H9 (cell line): ENCODE results near the gene TTC9. TPM values are rescaled to one million over a fixed set of nuclear protein-coding genes. Genes with fewer than 3 reads are reported as not detected.

ENCODE experiments used
- DNase-seq: peaks from one replicate; pipeline ENCODE4 v3.0.0-alpha.2; 2017
- H2AFZ ChIP-seq: one replicate; pipeline ENCODE4 v1.6.1; 2013; ENCODE audit warnings: mild to moderate bottlenecking, low read length, control low read depth, moderate library complexity
- H2AK5ac ChIP-seq: 2 replicates; pipeline ENCODE4 v1.6.1; 2013; ENCODE audit warnings: low read length, control low read depth, mixed read lengths; ENCODE audit not compliant: insufficient read length
- H2BK120ac ChIP-seq: one replicate; pipeline ENCODE4 v1.6.1; 2013; ENCODE audit warnings: low read depth, mild to moderate bottlenecking, low read length, control low read depth, inconsistent platforms; ENCODE audit not compliant: poor library complexity, severe bottlenecking
- H2BK12ac ChIP-seq: 2 replicates; pipeline ENCODE4 v1.6.1; 2013; ENCODE audit warnings: low read length, control low read depth, mixed read lengths, low read depth; ENCODE audit not compliant: insufficient read length
- H2BK15ac ChIP-seq: 2 replicates; pipeline ENCODE4 v1.6.1; 2013; ENCODE audit warnings: low read depth, low read length, control low read depth
- H2BK20ac ChIP-seq: one replicate; pipeline ENCODE4 v1.6.1; 2013; ENCODE audit warnings: low read depth, mild to moderate bottlenecking, low read length, control low read depth, inconsistent platforms; ENCODE audit not compliant: poor library complexity, severe bottlenecking
- H2BK5ac ChIP-seq: 2 replicates; pipeline ENCODE4 v1.6.1; 2013; ENCODE audit warnings: low read length, control low read depth, mixed read lengths; ENCODE audit not compliant: insufficient read length
- H3K14ac ChIP-seq: 2 replicates; pipeline ENCODE4 v1.6.1; 2013; ENCODE audit warnings: low read length, control low read depth; ENCODE audit not compliant: insufficient read depth
- H3K18ac ChIP-seq: 2 replicates; pipeline ENCODE4 v1.6.1; 2013; ENCODE audit warnings: low read depth, mild to moderate bottlenecking, mixed read lengths, low read length, control low read depth; ENCODE audit not compliant: insufficient read length
- H3K23ac ChIP-seq: 2 replicates; pipeline ENCODE4 v1.6.1; 2013; ENCODE audit warnings: low read length, control low read depth, mixed read lengths, low read depth; ENCODE audit not compliant: insufficient read length
- H3K23me2 ChIP-seq: 2 replicates; pipeline ENCODE4 v1.6.1; 2013; ENCODE audit warnings: low read depth, mild to moderate bottlenecking, mixed read lengths, low read length, control low read depth; ENCODE audit not compliant: insufficient read length, poor library complexity, severe bottlenecking
- H3K27ac ChIP-seq: 2 replicates; pipeline ENCODE4 v1.5.1; 2013; ENCODE audit warnings: low read length, control low read depth, mixed read lengths, low read depth; ENCODE audit not compliant: insufficient read length
- H3K27me3 ChIP-seq: 2 replicates; pipeline ENCODE4 v1.6.1; 2013; ENCODE audit warnings: low read length, control low read depth, inconsistent platforms; ENCODE audit not compliant: insufficient read depth
- H3K4ac ChIP-seq: 2 replicates; pipeline ENCODE4 v1.6.1; 2013; ENCODE audit warnings: low read depth, mild to moderate bottlenecking, control low read depth, inconsistent platforms, low read length, moderate library complexity
- H3K4me1 ChIP-seq: 2 replicates; pipeline ENCODE4 v1.6.1; 2013; ENCODE audit warnings: low read length, control low read depth, inconsistent platforms; ENCODE audit not compliant: insufficient read depth
- H3K4me2 ChIP-seq: 2 replicates; pipeline ENCODE4 v1.6.1; 2013; ENCODE audit warnings: low read length, control low read depth, mixed read lengths; ENCODE audit not compliant: insufficient read length, insufficient read depth
- H3K56ac ChIP-seq: 2 replicates; pipeline ENCODE4 v1.6.1; 2013; ENCODE audit warnings: low read depth, mild to moderate bottlenecking, mixed read lengths, low read length, control low read depth; ENCODE audit not compliant: insufficient read length
- H3K79me1 ChIP-seq: 2 replicates; pipeline ENCODE4 v1.6.1; 2013; ENCODE audit warnings: low read depth, mild to moderate bottlenecking, moderate library complexity, low read length, control low read depth, inconsistent platforms; ENCODE audit not compliant: insufficient read depth, poor library complexity, severe bottlenecking
- H3K79me2 ChIP-seq: 2 replicates; pipeline ENCODE4 v1.6.1; 2013; ENCODE audit warnings: low read length, control low read depth, inconsistent platforms; ENCODE audit not compliant: insufficient read depth
- H3K9ac ChIP-seq: 2 replicates; pipeline ENCODE4 v1.6.1; 2013; ENCODE audit warnings: low read length, control low read depth, mixed read lengths; ENCODE audit not compliant: insufficient read length; ENCODE audit errors: extremely low read depth
- H3K9me3 ChIP-seq: one replicate; pipeline ENCODE4 v1.6.1; 2013; ENCODE audit warnings: low read depth, low read length, inconsistent platforms; ENCODE audit not compliant: control insufficient read depth
- H3T11ph ChIP-seq: one replicate; pipeline ENCODE4 v1.6.1; 2013; ENCODE audit warnings: mild to moderate bottlenecking, low read length, control low read depth, inconsistent platforms
- H4K20me1 ChIP-seq: one replicate; pipeline ENCODE4 v1.6.1; 2013; ENCODE audit not compliant: control insufficient read depth, insufficient read length, insufficient read depth
- H4K5ac ChIP-seq: 2 replicates; pipeline ENCODE4 v1.6.1; 2013; ENCODE audit warnings: low read depth, mild to moderate bottlenecking, mixed read lengths, low read length, control low read depth; ENCODE audit not compliant: insufficient read length
- H4K8ac ChIP-seq: replicated peaks from 2 replicates; pipeline ENCODE4 v1.6.1; 2013; ENCODE audit warnings: low read length, control low read depth, mixed read lengths, low read depth; ENCODE audit not compliant: insufficient read length
- H4K91ac ChIP-seq: 2 replicates; pipeline ENCODE4 v1.6.1; 2013; ENCODE audit warnings: low read depth, mild to moderate bottlenecking, moderate library complexity, mixed read lengths, low read length, control low read depth; ENCODE audit not compliant: insufficient read length
- H3K27ac Mint-ChIP-seq, 3 experiments: 2 replicates in 2 of 3; 3 replicates in 1 of 3; pipeline ENCODE4 v1.8.0; 2020 to 2021; ENCODE audit warnings: mixed read lengths in 3 of 3, mild to moderate bottlenecking in 1 of 3, moderate library complexity in 1 of 3
- H3K27me3 Mint-ChIP-seq: 2 replicates; pipeline ENCODE4 v1.8.0; 2021; ENCODE audit warnings: low read depth, mild to moderate bottlenecking, moderate library complexity, mixed read lengths
- H3K36me3 Mint-ChIP-seq, 3 experiments: 2 replicates in 2 of 3; 3 replicates in 1 of 3; pipeline ENCODE4 v1.8.0; 2020 to 2021; ENCODE audit warnings: low read depth in 3 of 3, mixed read lengths in 3 of 3; ENCODE audit not compliant: insufficient read depth in 1 of 3
- H3K4me1 Mint-ChIP-seq, 2 experiments: 2 replicates each; pipeline ENCODE4 v1.8.0; 2020; ENCODE audit warnings: mixed read lengths in 2 of 2
- H3K4me3 Mint-ChIP-seq, 2 experiments: 2 replicates in 1 of 2; 3 replicates in 1 of 2; pipeline ENCODE4 v1.8.0; 2020 to 2021; ENCODE audit warnings: mild to moderate bottlenecking in 2 of 2, mixed read lengths in 2 of 2, moderate library complexity in 1 of 2
- H3K9me3 Mint-ChIP-seq, 2 experiments: 2 replicates in 1 of 2; 3 replicates in 1 of 2; pipeline ENCODE4 v1.8.0; 2020; ENCODE audit warnings: mild to moderate bottlenecking in 2 of 2, mixed read lengths in 2 of 2, moderate library complexity in 1 of 2
- WGBS: extraction: QIAGEN DNeasy Blood & Tissue Kit; methylation state at CpG from one replicate; pipeline ENCODE4 v1.1.7; 2013; ENCODE audit warnings: missing lambda C conversion rate, low lambda C conversion rate, mixed read lengths; ENCODE audit not compliant: insufficient read length; ENCODE audit errors: extremely low coverage; 5-methylcytosine and 5-hydroxymethylcytosine counted together
- total RNA-seq: library from RNA; stranded (reverse); gene quantifications from 2 replicates; pipeline ENCODE4 v1.2.1, GENCODE V29; 2021
- TF ChIP-seq, protein P1 (sequence below): fragments of 200-600 bp; sonication (generic); conservative IDR thresholded peaks from 3 replicates; pipeline ENCODE4 v1.8.0; 2021; ENCODE audit warnings: antibody characterized with exemption, mild to moderate bottlenecking

The TTC9 gene
- total RNA-seq, 1 experiment from 2014 or later: 17.4 TPM

- H3T11ph ChIP-seq: no peak overlapping the region
- no peaks in the 10 kb centered on the region for H4K20me1 ChIP-seq
- H4K91ac ChIP-seq: no peak overlapping the region
- H2BK120ac ChIP-seq: no peak overlapping the region
- peak overlapping the region in 2 of 3 experiments; percentile 47 to 88; a peak in 4 of 7 replicates for H3K27ac Mint-ChIP-seq
- no peak overlapping the region for H3K9ac ChIP-seq
- H3K27me3 Mint-ChIP-seq: no peaks in the 10 kb centered on the region
- H2AFZ ChIP-seq: no peak overlapping the region
- H3K23me2 ChIP-seq: no peaks in the 10 kb centered on the region
- no peak overlapping the region for H4K8ac ChIP-seq
- no peaks in the 10 kb centered on the region for H3K27me3 ChIP-seq
- TF ChIP-seq, protein P1, sequence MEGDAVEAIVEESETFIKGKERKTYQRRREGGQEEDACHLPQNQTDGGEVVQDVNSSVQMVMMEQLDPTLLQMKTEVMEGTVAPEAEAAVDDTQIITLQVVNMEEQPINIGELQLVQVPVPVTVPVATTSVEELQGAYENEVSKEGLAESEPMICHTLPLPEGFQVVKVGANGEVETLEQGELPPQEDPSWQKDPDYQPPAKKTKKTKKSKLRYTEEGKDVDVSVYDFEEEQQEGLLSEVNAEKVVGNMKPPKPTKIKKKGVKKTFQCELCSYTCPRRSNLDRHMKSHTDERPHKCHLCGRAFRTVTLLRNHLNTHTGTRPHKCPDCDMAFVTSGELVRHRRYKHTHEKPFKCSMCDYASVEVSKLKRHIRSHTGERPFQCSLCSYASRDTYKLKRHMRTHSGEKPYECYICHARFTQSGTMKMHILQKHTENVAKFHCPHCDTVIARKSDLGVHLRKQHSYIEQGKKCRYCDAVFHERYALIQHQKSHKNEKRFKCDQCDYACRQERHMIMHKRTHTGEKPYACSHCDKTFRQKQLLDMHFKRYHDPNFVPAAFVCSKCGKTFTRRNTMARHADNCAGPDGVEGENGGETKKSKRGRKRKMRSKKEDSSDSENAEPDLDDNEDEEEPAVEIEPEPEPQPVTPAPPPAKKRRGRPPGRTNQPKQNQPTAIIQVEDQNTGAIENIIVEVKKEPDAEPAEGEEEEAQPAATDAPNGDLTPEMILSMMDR: no peak
- no CpG with 5 or more reads among the region's 13 CpGs for WGBS
- H3K56ac ChIP-seq: no peak overlapping the region
- no peak overlapping the region for H3K27ac ChIP-seq
- H3K4me3 Mint-ChIP-seq: no peak overlapping the region
- H3K14ac ChIP-seq: no peak overlapping the region
- H3K4me2 ChIP-seq: no peak overlapping the region
- H3K4me1 Mint-ChIP-seq: peaks cover 60 to 81% of the 10 kb centered on the region in 2 experiments
- no peak overlapping the region for H2BK5ac ChIP-seq
- H3K79me1 ChIP-seq: no peaks in the 10 kb centered on the region
- no peak overlapping the region for H3K23ac ChIP-seq
- no peak overlapping the region for H2BK15ac ChIP-seq
- H3K9me3 Mint-ChIP-seq: no peaks in the 10 kb centered on the region
- H3K4me1 ChIP-seq: peaks cover 35% of the 10 kb centered on the region
- no peak overlapping the region for H2BK12ac ChIP-seq
- no peak overlapping the region for H3K18ac ChIP-seq
- H2AK5ac ChIP-seq: no peak overlapping the region
- no peak for DNase-seq
- H3K9me3 ChIP-seq: no peaks in the 10 kb centered on the region
- peaks cover 11 to 29% (median 26%) of the 10 kb centered on the region in 3 experiments; a peak in 6 of 7 replicates for H3K36me3 Mint-ChIP-seq
- H4K5ac ChIP-seq: no peak overlapping the region
- no peak overlapping the region for H3K4ac ChIP-seq
- H2BK20ac ChIP-seq: no peak overlapping the region
- H3K79me2 ChIP-seq: peaks cover 21% of the 10 kb centered on the region; the same call in 1 of the 2 replicates
Observed at GRCh38 chr14:70660967-70661893, 19.5 kb downstream of the TTC9 start.
